ENCODE results near the gene NDRG2. TPM values are rescaled to one million over a fixed set of nuclear protein-coding genes. Genes with fewer than 3 reads are reported as not detected.

NDRG2 gene
- total RNA-seq, 1 donor from 2014 or later = 2.1 TPM

DNA sequence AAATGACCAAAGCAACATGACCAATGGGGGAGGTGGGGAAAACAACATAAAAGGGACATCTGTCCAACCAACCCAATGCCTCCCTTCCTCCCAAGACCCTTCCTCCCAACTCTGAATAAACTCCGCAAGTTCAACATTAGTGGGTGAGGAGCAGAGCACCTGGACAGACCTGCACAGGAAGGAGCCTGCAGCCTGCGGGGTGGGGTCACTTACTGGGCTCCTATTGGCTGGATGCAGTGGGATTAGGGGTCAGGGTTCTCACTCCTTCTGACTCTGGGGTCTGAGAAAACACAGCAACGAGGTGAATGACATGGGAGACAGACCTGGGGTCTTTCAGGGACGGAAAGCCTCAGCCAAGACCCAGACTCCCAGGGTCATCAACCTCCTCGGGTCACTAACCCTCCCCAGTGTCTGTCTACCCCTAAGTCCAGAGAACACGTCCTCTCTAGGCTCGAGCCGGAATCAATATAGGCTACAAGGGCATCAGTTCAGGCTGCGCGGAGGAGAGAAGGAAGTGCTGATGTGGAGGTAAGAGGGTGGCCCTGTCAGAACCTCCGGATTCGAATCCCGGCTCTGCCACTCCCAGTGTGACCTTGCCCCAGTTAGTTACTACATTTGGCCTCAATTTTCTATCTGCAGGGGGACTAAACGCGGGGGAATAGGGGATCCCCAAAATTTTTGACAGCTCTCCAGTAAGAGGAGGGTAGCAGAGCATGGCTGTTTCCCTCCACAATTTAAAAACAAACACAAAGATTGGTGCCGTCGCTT, 860 bp downstream of the NDRG2 start:
- CTCF ChIA-PET = interaction anchor here (0.8 to 2.6 kb wide), 4 partner anchors 9 to 69 kb away, joined by 3 to 12 read pairs (median 3); no protein-coding TSS in a partner anchor
- ATAC-seq (ENCODE audit: low read depth) (no peak), DNase-seq (no peak)
- POLR2A ChIA-PET = interaction anchor here (0.7 kb wide), 1 partner anchor 80 kb away, joined by 3 read pairs; no protein-coding TSS in a partner anchor
- H3K36me3 Mint-ChIP-seq (ENCODE audit: low read depth) = peaks cover 7% of the 10 kb centered on the region
- H3K4me1 Mint-ChIP-seq = peaks cover 18% of the 10 kb centered on the region
- peak overlapping the region; percentile 88 for H3K4me3 Mint-ChIP-seq
- H3K27ac Mint-ChIP-seq = peak overlapping the region; percentile 8
- intact Hi-C loops (cut with micrococcal nuclease) = loop anchor here (1.0 to 2.0 kb wide), 2 partner anchors 10 to 47 kb away; partner anchors contain the start of gene ARHGEF40
- no peaks in the 10 kb centered on the region for H3K9me3 Mint-ChIP-seq
- H3K27me3 Mint-ChIP-seq = peaks cover 32% of the 10 kb centered on the region
- no peak for TF ChIP-seq CTCF (IDR thresholded peaks at IDR 0.05)

DNA sequence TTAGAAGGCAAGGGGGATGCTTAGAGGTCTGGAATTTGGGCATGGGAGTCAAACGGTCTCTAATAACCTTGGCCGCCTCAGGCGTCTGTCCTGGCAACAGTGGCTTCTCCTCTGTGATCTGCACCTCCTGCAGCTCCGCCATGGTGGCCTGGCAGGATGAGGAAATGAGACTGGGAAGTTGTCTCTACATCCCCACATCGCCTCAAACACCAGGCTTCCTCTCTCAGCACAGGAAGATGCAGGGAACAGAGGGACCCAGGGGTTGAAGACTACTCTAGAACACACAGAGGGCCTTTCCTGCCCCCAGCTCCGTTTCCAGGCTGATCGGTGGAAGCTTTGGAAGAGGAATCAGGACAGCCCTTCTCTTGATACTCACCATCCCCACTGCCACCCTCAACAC, 1.7 kb downstream of the NDRG2 start:
- ChIA-PET POLR2A (no interaction called here), CTCF (interaction anchor here (0.8 to 2.6 kb wide), 4 partner anchors 8 to 70 kb away, joined by 3 to 12 read pairs (median 3); no protein-coding TSS in a partner anchor)
- Mint-ChIP-seq H3K27ac (no peak overlapping the region), H3K36me3 (ENCODE audit: low read depth) (peaks cover 7% of the 10 kb centered on the region), H3K4me1 (peaks cover 18% of the 10 kb centered on the region), H3K4me3 (no peak overlapping the region), H3K9me3 (no peaks in the 10 kb centered on the region), H3K27me3 (peaks cover 34% of the 10 kb centered on the region)
- ATAC-seq (ENCODE audit: low read depth) = no peak
- intact Hi-C loops (cut with micrococcal nuclease) = no loop called here
- DNase-seq = no peak
- TF ChIP-seq CTCF (IDR thresholded peaks at IDR 0.05) = no peak

DNA sequence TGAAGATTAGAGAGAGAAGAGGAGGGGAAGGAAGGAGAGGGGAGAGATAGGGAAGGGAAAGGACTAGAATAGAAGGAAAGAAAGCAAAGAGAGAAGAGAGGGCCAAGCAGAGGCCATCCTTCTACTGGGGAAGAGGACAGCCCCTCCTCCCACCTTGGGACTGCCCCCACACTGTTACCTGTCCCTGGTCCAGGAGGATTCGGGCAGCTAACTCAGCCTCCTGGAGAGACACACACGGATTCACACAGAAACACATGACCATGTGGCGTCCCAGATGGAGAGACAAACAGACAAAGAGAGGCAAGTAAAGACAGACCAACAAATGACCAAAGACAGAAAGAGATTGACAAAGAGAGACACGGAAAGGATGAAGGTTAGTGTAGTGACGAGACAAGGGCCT, 2.2 kb downstream of the NDRG2 start:
- intact Hi-C loops (cut with micrococcal nuclease) = no loop called here
- peak overlapping the region; percentile 20 for H3K4me3 Mint-ChIP-seq
- ATAC-seq (ENCODE audit: low read depth) (no peak), DNase-seq (no peak)
- ChIA-PET POLR2A (no interaction called here), CTCF (interaction anchor here (1.0 to 2.6 kb wide), 2 partner anchors 8 to 71 kb away, joined by 3 to 12 read pairs; no protein-coding TSS in a partner anchor)
- TF ChIP-seq CTCF (IDR thresholded peaks at IDR 0.05) = no peak
- H3K36me3 Mint-ChIP-seq (ENCODE audit: low read depth) = peaks cover 7% of the 10 kb centered on the region
- H3K27me3 Mint-ChIP-seq = peaks cover 34% of the 10 kb centered on the region
- H3K27ac Mint-ChIP-seq = no peak overlapping the region
- no peaks in the 10 kb centered on the region for H3K9me3 Mint-ChIP-seq
- H3K4me1 Mint-ChIP-seq = peaks cover 18% of the 10 kb centered on the region

DNA sequence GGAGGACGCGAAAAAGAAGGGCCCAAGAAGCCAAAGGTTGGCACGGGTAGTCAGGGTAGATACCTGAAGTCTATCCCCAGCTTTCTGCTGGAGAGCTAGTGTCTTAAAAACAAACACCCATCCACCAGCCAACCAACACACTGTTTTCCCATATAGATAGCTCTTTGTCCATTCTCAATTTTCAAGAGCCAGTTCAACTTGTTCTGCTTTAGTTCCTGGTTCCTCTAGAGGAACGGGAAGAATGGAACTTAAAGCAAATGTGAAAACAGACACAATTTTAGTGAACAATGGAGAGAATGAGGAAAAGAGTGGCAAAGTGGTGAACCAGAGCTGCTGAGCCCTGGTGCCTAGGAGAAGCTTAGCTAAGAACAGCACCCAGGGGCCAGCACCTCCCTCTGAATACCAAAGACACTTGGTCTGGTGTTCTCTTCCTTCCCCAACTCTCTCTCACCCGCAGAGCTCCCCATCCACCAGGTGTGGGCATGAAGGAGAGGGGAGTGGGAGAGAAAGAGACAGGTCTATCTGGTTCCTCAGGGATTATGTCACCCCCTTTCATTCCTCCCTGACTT, 3.8 kb downstream of the NDRG2 start:
- Mint-ChIP-seq H3K27ac (no peak overlapping the region), H3K4me1 (peaks cover 18% of the 10 kb centered on the region)

More for the DNA sequence above, 3.8 kb downstream of the NDRG2 start:
- intact Hi-C loops (cut with micrococcal nuclease) = no loop called here
- TF ChIP-seq CTCF (IDR thresholded peaks at IDR 0.05) = no peak
- DNase-seq = no peak
- Mint-ChIP-seq H3K9me3 (no peaks in the 10 kb centered on the region), H3K4me3 (no peak overlapping the region), H3K27me3 (peaks cover 38% of the 10 kb centered on the region), H3K36me3 (ENCODE audit: low read depth) (peaks cover 10% of the 10 kb centered on the region)
- no peak for ATAC-seq (ENCODE audit: low read depth)
- ChIA-PET POLR2A (no interaction called here), CTCF (interaction anchor here (0.8 to 12.2 kb wide), 2 partner anchors 45 to 85 kb away, joined by 3 to 257 read pairs; partner anchors contain the start of gene TMEM253)
